Calu3 (cell line): ENCODE measurements around the gene PDGFRB. TPM values are rescaled to one million over a fixed set of nuclear protein-coding genes. Genes with fewer than 3 reads are reported as not detected.

Source experiments
- BruUV-seq: library from RNA; stranded (reverse); fragments of 400-500 nt; replicated peaks from 2 replicates; lab custom pipeline; 2021; lab: Mats Ljungman, UMichigan
- CTCF ChIA-PET: fragments of 300-600 bp; sonication (Branson Sonifier 250); formaldehyde crosslinking; loops from one replicate; lab custom pipeline; 2022; ENCODE audit warnings: antibody characterized with exemption; lab: Charles Lee
- DNase-seq: peaks from one replicate; pipeline ENCODE4 v3.0.0; 2022
- H3K27ac Mint-ChIP-seq: one replicate; pipeline ENCODE4 v1.8.0; 2022; ENCODE audit warnings: mixed read lengths; ENCODE audit not compliant: unreplicated experiment
- H3K27me3 Mint-ChIP-seq: one replicate; pipeline ENCODE4 v1.8.0; 2022; ENCODE audit warnings: mixed read lengths; ENCODE audit not compliant: unreplicated experiment
- H3K36me3 Mint-ChIP-seq: one replicate; pipeline ENCODE4 v1.8.0; 2022; ENCODE audit warnings: mild to moderate bottlenecking, moderate library complexity, mixed read lengths; ENCODE audit not compliant: insufficient read depth, unreplicated experiment
- H3K4me1 Mint-ChIP-seq: one replicate; pipeline ENCODE4 v1.8.0; 2022; ENCODE audit warnings: mild to moderate bottlenecking, low read depth, mixed read lengths; ENCODE audit not compliant: unreplicated experiment
- H3K4me3 Mint-ChIP-seq: one replicate; pipeline ENCODE4 v1.8.0; 2022; ENCODE audit warnings: mild to moderate bottlenecking, low read depth, moderate library complexity, mixed read lengths; ENCODE audit not compliant: unreplicated experiment
- H3K9me3 Mint-ChIP-seq: one replicate; pipeline ENCODE4 v1.8.0; 2022; ENCODE audit warnings: low read depth, mixed read lengths; ENCODE audit not compliant: unreplicated experiment
- intact Hi-C: fragments of 100-400 bp; cut with micrococcal nuclease; formaldehyde crosslinking; loops from one replicate; pipeline ENCODE4 v1.10.0; 2022; ENCODE audit not compliant: unreplicated experiment
- total RNA-seq: library from RNA; stranded (reverse); gene quantifications from 2 replicates; pipeline ENCODE4 v1.2.3, GENCODE V29; 2022
- TF ChIP-seq, protein P1 (sequence below): fragments of 200-600 bp; IDR thresholded peaks from one replicate; pipeline ENCODE4 v1.8.0; 2022; ENCODE audit warnings: antibody characterized with exemption; ENCODE audit not compliant: unreplicated experiment

PDGFRB gene
- total RNA-seq, 1 experiment from 2014 or later: not detected

DNA sequence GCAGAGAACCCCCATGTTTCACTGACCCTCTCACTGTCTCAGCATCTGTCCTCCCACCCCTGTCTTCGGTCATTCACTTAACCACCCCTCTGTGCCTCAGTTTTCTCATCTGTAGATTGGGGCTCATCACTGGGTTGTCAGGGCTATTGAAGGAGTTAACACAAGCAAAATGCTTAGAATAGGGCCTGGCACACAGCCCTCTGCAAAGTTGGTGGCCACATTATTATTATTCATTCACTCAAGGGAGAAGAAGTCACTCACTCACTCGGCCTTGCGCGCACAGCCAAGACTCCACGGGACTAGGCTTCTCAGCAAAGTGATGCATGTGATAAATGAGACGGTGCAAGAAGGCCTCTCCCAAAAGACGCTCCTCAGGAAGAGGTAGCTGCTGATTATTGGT lies 8.0 kb downstream of the PDGFRB start:
- BruUV-seq: no TSS peak
- CTCF ChIA-PET: no interaction called here
- Mint-ChIP-seq H3K4me3 (no peak overlapping the region), H3K27ac (no peak overlapping the region), H3K36me3 (peaks cover 5% of the 10 kb centered on the region), H3K9me3 (no peaks in the 10 kb centered on the region), H3K27me3 (peaks cover 42% of the 10 kb centered on the region), H3K4me1 (peaks cover 8% of the 10 kb centered on the region)
- TF ChIP-seq, protein P1, sequence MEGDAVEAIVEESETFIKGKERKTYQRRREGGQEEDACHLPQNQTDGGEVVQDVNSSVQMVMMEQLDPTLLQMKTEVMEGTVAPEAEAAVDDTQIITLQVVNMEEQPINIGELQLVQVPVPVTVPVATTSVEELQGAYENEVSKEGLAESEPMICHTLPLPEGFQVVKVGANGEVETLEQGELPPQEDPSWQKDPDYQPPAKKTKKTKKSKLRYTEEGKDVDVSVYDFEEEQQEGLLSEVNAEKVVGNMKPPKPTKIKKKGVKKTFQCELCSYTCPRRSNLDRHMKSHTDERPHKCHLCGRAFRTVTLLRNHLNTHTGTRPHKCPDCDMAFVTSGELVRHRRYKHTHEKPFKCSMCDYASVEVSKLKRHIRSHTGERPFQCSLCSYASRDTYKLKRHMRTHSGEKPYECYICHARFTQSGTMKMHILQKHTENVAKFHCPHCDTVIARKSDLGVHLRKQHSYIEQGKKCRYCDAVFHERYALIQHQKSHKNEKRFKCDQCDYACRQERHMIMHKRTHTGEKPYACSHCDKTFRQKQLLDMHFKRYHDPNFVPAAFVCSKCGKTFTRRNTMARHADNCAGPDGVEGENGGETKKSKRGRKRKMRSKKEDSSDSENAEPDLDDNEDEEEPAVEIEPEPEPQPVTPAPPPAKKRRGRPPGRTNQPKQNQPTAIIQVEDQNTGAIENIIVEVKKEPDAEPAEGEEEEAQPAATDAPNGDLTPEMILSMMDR: no peak
- no peak for DNase-seq
- intact Hi-C loops: no loop called here

DNA sequence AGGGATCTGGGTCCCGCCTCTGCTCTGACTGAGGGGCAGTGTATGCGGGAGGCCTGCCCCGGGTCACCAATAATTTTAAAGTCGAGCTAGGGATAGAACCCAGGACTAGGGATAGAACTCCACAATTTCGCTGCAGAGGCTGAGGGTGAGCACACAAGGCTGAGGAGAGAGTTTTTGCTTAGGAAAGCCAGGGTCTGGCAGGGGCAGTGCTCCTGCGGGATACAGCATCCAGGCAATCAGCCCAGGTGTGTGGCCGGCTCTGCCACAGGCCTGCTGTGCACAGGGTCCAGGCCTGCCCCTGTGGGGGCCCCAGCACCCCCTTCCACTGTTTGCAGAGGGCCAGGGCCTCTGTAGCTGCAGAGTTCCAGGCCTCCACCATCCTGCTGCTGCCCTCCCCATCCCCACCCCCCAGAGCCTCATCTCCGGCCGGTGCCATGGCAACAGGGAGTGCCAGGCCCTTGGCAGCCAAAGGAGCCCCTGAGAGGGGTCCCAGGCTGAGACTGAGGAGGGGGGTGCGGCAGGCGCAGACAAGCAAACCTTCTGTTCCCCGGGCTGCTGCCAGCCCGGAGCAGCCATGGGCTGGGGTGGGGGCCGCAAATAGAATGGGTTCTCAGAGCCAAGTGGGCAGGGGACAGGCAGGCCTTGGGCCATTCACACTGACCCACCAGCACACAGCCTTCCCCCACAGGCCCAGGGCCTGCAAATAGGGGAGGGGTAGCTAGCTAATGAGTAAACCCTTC lies 8.6 kb downstream of the PDGFRB start:
- no peak overlapping the region for H3K27ac Mint-ChIP-seq
- H3K4me3 Mint-ChIP-seq: no peak overlapping the region
- DNase-seq: no peak
- intact Hi-C loops: no loop called here
- H3K36me3 Mint-ChIP-seq: peaks cover 5% of the 10 kb centered on the region
- H3K27me3 Mint-ChIP-seq: peaks cover 35% of the 10 kb centered on the region
- peaks cover 8% of the 10 kb centered on the region for H3K4me1 Mint-ChIP-seq
- no TSS peak for BruUV-seq
- no peaks in the 10 kb centered on the region for H3K9me3 Mint-ChIP-seq
- TF ChIP-seq, protein P1: no peak
- CTCF ChIA-PET: no interaction called here

DNA sequence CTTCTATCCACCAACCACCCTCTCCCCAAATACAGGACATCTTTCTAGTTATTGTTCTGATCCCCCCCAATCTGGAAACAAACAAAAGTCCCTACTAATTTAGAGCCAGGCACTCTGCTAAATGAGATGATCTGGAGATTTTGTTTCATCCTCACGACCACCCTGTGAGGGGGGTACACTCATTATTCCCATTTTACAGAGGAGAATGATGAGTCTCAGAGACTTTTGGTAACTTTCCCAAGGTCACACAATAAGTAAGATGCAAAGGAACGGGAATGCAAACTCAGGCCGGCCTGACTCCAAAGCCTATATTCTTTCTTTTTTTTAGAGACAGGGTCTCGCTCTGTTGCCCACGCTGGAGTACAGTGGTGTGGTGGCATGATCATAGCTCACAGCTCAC lies 9.4 kb downstream of the PDGFRB start:
- TF ChIP-seq, protein P1: no peak
- BruUV-seq: no TSS peak
- intact Hi-C loops: no loop called here
- no peaks in the 10 kb centered on the region for H3K9me3 Mint-ChIP-seq
- peaks cover 5% of the 10 kb centered on the region for H3K36me3 Mint-ChIP-seq
- CTCF ChIA-PET: interaction anchor here (0.6 to 1.4 kb wide), 2 partner anchors 11 to 737 kb away, joined by 3 to 6 read pairs; no protein-coding TSS in a partner anchor
- no peak overlapping the region for H3K4me3 Mint-ChIP-seq
- H3K27ac Mint-ChIP-seq: no peak overlapping the region
- peaks cover 33% of the 10 kb centered on the region for H3K27me3 Mint-ChIP-seq
- DNase-seq: no peak
- H3K4me1 Mint-ChIP-seq: peaks cover 8% of the 10 kb centered on the region

DNA sequence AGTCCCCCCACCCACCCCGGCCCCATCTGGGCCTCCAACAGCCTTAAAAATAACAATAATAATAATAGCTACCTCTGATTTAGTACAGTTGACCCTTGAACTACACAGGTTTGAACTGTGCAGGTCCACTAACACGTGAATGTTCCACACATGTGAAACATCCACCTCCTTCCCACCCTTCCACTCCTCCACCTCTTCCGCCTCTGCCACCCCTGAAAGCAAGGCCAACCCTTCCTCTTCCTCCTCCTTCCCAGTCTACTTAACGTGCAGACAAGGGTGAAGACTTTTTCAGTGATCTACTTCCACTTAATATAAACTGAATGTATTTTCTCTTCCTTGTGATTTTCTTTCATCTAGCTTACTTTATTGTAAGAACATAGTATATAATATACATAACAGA lies 10.8 kb downstream of the PDGFRB start:
- CTCF ChIA-PET: interaction anchor here (0.6 to 1.4 kb wide), 2 partner anchors 10 to 180 kb away, joined by 3 to 6 read pairs; no protein-coding TSS in a partner anchor
- H3K27me3 Mint-ChIP-seq: peaks cover 44% of the 10 kb centered on the region
- intact Hi-C loops: no loop called here
- DNase-seq: no peak
- BruUV-seq: no TSS peak
- H3K27ac Mint-ChIP-seq: no peak overlapping the region
- peaks cover 5% of the 10 kb centered on the region for H3K36me3 Mint-ChIP-seq
- TF ChIP-seq, protein P1: no peak
- no peaks in the 10 kb centered on the region for H3K9me3 Mint-ChIP-seq
- no peak overlapping the region for H3K4me3 Mint-ChIP-seq
- H3K4me1 Mint-ChIP-seq: peaks cover 8% of the 10 kb centered on the region
